ENCODE results near the gene PGP. TPM values are rescaled to one million over a fixed set of nuclear protein-coding genes. Genes with fewer than 3 reads are reported as not detected.

The PGP gene
- 24.2 and 28.3 TPM in 2 replicates for total RNA-seq

GRCh38 chr16:2214719-2214968 lies at the start of gene PGP:
PGP (minus strand) TSS chr16:2214840; CDS start chr16:2214777, 63 bp downstream.

GRCh38 chr16:2251296-2252111 lies 36.9 kb upstream of the PGP start, which contains the start of gene ECI1:
ECI1 (minus strand) TSS chr16:2251587; CDS start chr16:2251566, 21 bp downstream.

GRCh38 chr16:2236337-2237101 lies 21.9 kb upstream of the PGP start, which contains the start of gene DNASE1L2:
DNASE1L2 (plus strand) TSS chr16:2236444; CDS start chr16:2236817, 373 bp downstream.

GRCh38 chr16:2223221-2223941 lies 8.7 kb upstream of the PGP start, which contains the start of gene E4F1:
E4F1 (plus strand) TSS chr16:2223591; CDS start chr16:2223614, 23 bp downstream.

GRCh38 chr16:2210386-2211365 lies 4.0 kb downstream of the PGP start, which contains the start of gene BRICD5:
BRICD5 (minus strand) TSS chr16:2210863; CDS start chr16:2210833, 30 bp downstream.

GRCh38 chr16:2205104-2205966 lies 9.3 kb downstream of the PGP start, which contains the start of gene MLST8:
MLST8 (plus strand) TSS chr16:2205454; CDS start chr16:2206086, 632 bp downstream.

GRCh38 chr16:2196162-2196980 lies 18.3 kb downstream of the PGP start, which contains the start of gene CASKIN1:
CASKIN1 (minus strand) TSS chr16:2196605; CDS start chr16:2196432, 173 bp downstream.

Other genes with a start within 250 kb of the PGP start
- gene RNF151, start 248.0 kb downstream of the PGP start, total RNA-seq = not detected in 2 replicates
- gene TBL3, start 242.8 kb downstream of the PGP start, total RNA-seq = 56.5 and 105 TPM in 2 replicates
- not detected in 2 replicates for gene NOXO1, start 233.4 kb downstream of the PGP start, total RNA-seq
- gene GFER, start 230.6 kb downstream of the PGP start, total RNA-seq = 18.7 and 20.1 TPM in 2 replicates
- gene SYNGR3, start 224.9 kb downstream of the PGP start, total RNA-seq = 4.3 and 4.9 TPM in 2 replicates
- gene ZNF598, start 205.0 kb downstream of the PGP start, total RNA-seq = 18.1 and 18.2 TPM in 2 replicates
- 2.0 TPM in 1 of 2 replicates, not detected in the other for gene NPW, start 195.1 kb downstream of the PGP start, total RNA-seq
- gene NHERF2, start 187.9 kb downstream of the PGP start, total RNA-seq = 21.8 and 46.0 TPM in 2 replicates
- gene NTHL1, start 167.0 kb downstream of the PGP start, total RNA-seq = 72.1 and 79.2 TPM in 2 replicates
- 32.8 and 36.2 TPM in 2 replicates for gene TSC2, start 166.9 kb downstream of the PGP start, total RNA-seq
- 40.4 and 45.8 TPM in 2 replicates for gene PKD1, start 78.9 kb downstream of the PGP start, total RNA-seq
- 1.6 and 1.8 TPM in 2 replicates for gene RAB26, start 66.2 kb downstream of the PGP start, total RNA-seq
- gene TRAF7, start 59.1 kb downstream of the PGP start, total RNA-seq = 79.5 and 81.9 TPM in 2 replicates
- gene CASKIN1, start 18.2 kb downstream of the PGP start, total RNA-seq = 0.32 TPM in 1 of 2 replicates, not detected in the other
- 14.0 and 18.5 TPM in 2 replicates for gene MLST8, start 9.4 kb downstream of the PGP start, total RNA-seq
- 3.3 and 8.1 TPM in 2 replicates for gene BRICD5, start 4.0 kb downstream of the PGP start, total RNA-seq
- gene E4F1, start 8.8 kb upstream of the PGP start, total RNA-seq = 30.2 and 36.2 TPM in 2 replicates
- gene DNASE1L2, start 21.6 kb upstream of the PGP start, total RNA-seq = 0.97 and 1.4 TPM in 2 replicates
- 33.8 and 45.7 TPM in 2 replicates for gene ECI1, start 36.7 kb upstream of the PGP start, total RNA-seq
- 67.0 and 81.9 TPM in 2 replicates for gene RNPS1, start 53.3 kb upstream of the PGP start, total RNA-seq
- gene ABCA3, start 125.9 kb upstream of the PGP start, total RNA-seq = 15.3 and 21.9 TPM in 2 replicates
- 35.1 and 45.4 TPM in 2 replicates for gene CCNF, start 214.6 kb upstream of the PGP start, total RNA-seq
- 7.4 and 9.1 TPM in 2 replicates for gene TEDC2, start 245.3 kb upstream of the PGP start, total RNA-seq